PC-9 (cell line): ENCODE data around the gene PRPF8. TPM values are rescaled to one million over a fixed set of nuclear protein-coding genes. Genes with fewer than 3 reads are reported as not detected.
"Not testable (repeated sequence)": the region's sequence is repeated elsewhere in the genome, so short reads cannot be mapped to it uniquely, and the experiment has no call there.

Experiments
- BruUV-seq: library from RNA; stranded (reverse); fragments of 400-500 nt; replicated peaks from 2 replicates; lab custom pipeline; 2021; lab: Mats Ljungman, UMichigan
- CTCF ChIA-PET: fragments of 300-600 bp; sonication (Branson Sonifier 250); formaldehyde crosslinking; loops from one replicate; lab custom pipeline; 2022; ENCODE audit warnings: antibody characterized with exemption; lab: Charles Lee
- POLR2A ChIA-PET: fragments of 300-600 bp; sonication (Branson Sonifier 250); formaldehyde crosslinking; loops from one replicate; lab custom pipeline; 2022; ENCODE audit warnings: antibody characterized with exemption; ENCODE audit not compliant: unreplicated experiment; lab: Charles Lee
- DNase-seq, 2 experiments: peaks; one replicate each; pipeline versions ENCODE4 v3.0.0 to v3.0.0-alpha.2; 2015 to 2022; ENCODE audit warnings: mixed read lengths in 1 of 2
- H2AFZ ChIP-seq: fragments of 200-600 bp; sonication (generic); 2 replicates; pipeline ENCODE4 v1.8.1; 2017; ENCODE audit warnings: antibody characterized with exemption
- H3F3A ChIP-seq: fragments of 200-600 bp; sonication (generic); 2 replicates; pipeline ENCODE4 v1.8.1; 2017; ENCODE audit warnings: antibody characterized with exemption, mild to moderate bottlenecking, low read depth; ENCODE audit not compliant: insufficient read depth
- H3K27ac ChIP-seq: fragments of 200-600 bp; sonication (generic); 2 replicates; pipeline ENCODE4 v1.6.1; 2016; ENCODE audit warnings: mixed run types
- H3K27me3 ChIP-seq: fragments of 200-600 bp; sonication (generic); 2 replicates; pipeline ENCODE4 v1.6.1; 2016; ENCODE audit warnings: low read depth, mixed run types; ENCODE audit not compliant: insufficient read depth
- H3K36me3 ChIP-seq: fragments of 200-600 bp; sonication (generic); 2 replicates; pipeline ENCODE4 v1.6.1; 2016; ENCODE audit warnings: low read depth, mixed run types
- H3K4me1 ChIP-seq: fragments of 200-600 bp; sonication (generic); replicated peaks from 2 replicates; pipeline ENCODE4 v1.6.1; 2016; ENCODE audit warnings: mixed run types; ENCODE audit not compliant: insufficient read depth
- H3K4me2 ChIP-seq: fragments of 200-600 bp; sonication (generic); 2 replicates; pipeline ENCODE4 v1.6.1; 2017; ENCODE audit warnings: mixed run types
- H3K4me3 ChIP-seq: fragments of 200-600 bp; sonication (generic); 2 replicates; pipeline ENCODE4 v1.6.1; 2016; ENCODE audit warnings: mixed run types
- H3K79me2 ChIP-seq: fragments of 200-600 bp; sonication (generic); 2 replicates; pipeline ENCODE4 v1.6.1; 2017; ENCODE audit warnings: low read depth, mixed run types
- H3K9me2 ChIP-seq: fragments of 200-600 bp; sonication (generic); 2 replicates; pipeline ENCODE4 v1.8.1; 2017; ENCODE audit warnings: mild to moderate bottlenecking; ENCODE audit not compliant: insufficient read depth
- H3K9me3 ChIP-seq: fragments of 200-600 bp; sonication (generic); 2 replicates; pipeline ENCODE4 v1.8.1; 2016; ENCODE audit warnings: low read depth; ENCODE audit not compliant: insufficient read depth
- H4K20me1 ChIP-seq: fragments of 200-600 bp; sonication (generic); 2 replicates; pipeline ENCODE4 v1.8.1; 2017; ENCODE audit not compliant: insufficient read depth
- EZH2 ChIP-seq: fragments of 200-600 bp; sonication (generic); IDR thresholded peaks from 2 replicates; pipeline ENCODE4 v1.8.0; 2017; ENCODE audit warnings: antibody characterized with exemption, low read depth
- intact Hi-C: fragments of 100-400 bp; cut with micrococcal nuclease; formaldehyde crosslinking; loops from one replicate; pipeline ENCODE4 v1.10.0; 2022; ENCODE audit not compliant: unreplicated experiment
- total RNA-seq: library from RNA; stranded (reverse); gene quantifications from 2 replicates; pipeline ENCODE4 v1.2.3, GENCODE V29; 2021
- TF ChIP-seq, protein P1 (sequence below): fragments of 200-600 bp; sonication (generic); conservative IDR thresholded peaks from 2 replicates; pipeline ENCODE4 v1.6.1; 2017; ENCODE audit warnings: mixed run types, antibody characterized with exemption, mild to moderate bottlenecking, moderate library complexity

Gene PRPF8
- total RNA-seq, 1 experiment from 2014 or later = 496 TPM

DNA sequence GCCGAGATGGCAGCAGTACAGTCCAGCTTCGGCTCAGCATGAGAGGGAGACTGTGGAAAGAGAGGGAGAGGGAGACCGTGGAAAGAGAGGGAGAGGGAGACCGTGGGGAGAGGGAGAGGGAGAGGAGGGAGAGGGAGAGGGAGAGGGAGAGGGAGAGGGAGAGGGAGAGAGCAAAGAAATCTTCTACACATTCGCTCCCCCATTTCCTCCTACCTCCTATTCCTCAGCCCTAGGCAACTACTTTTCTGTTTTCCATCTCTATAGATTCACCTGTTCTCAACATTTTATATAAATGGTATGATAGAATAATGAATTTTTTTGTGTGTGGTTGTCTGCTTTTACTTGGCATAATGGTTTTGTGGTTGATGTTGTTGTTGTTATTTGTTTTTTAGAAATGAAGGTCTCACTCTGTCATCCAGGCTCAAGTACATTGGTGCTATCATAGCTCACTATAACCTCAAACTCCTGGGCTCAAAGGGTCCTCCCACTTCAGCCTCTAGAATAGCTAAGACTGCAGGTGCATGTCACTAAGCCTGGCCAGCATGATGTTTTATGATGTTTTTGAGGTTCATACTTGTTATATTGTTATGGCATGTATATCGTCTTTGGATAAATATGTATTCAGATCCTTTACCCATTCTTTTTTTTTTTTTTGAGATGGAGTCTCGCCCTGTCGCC is 6.0 kb upstream of the PRPF8 start:
- CTCF ChIA-PET = interaction anchor here (0.5 kb wide), 1 partner anchor 29 kb away, joined by 3 read pairs; no protein-coding TSS in a partner anchor
- Histone ChIP-seq H3K27me3 (no peaks in the 10 kb centered on the region), H3K27ac (no peak overlapping the region), H3F3A (peaks cover 26% of the 10 kb centered on the region), H3K4me2 (no peak overlapping the region), H3K9me2 (no peaks in the 10 kb centered on the region), H4K20me1 (no peaks in the 10 kb centered on the region), H3K9me3 (no peaks in the 10 kb centered on the region), H3K36me3 (no peaks in the 10 kb centered on the region), H3K4me1 (peaks cover 11% of the 10 kb centered on the region), H3K79me2 (no peaks in the 10 kb centered on the region), H3K4me3 (no peak overlapping the region), H2AFZ (no peak overlapping the region)
- DNase-seq = peak in 1 of 2 experiments; percentile 22
- no peak for TF ChIP-seq EZH2
- TF ChIP-seq, protein P1, sequence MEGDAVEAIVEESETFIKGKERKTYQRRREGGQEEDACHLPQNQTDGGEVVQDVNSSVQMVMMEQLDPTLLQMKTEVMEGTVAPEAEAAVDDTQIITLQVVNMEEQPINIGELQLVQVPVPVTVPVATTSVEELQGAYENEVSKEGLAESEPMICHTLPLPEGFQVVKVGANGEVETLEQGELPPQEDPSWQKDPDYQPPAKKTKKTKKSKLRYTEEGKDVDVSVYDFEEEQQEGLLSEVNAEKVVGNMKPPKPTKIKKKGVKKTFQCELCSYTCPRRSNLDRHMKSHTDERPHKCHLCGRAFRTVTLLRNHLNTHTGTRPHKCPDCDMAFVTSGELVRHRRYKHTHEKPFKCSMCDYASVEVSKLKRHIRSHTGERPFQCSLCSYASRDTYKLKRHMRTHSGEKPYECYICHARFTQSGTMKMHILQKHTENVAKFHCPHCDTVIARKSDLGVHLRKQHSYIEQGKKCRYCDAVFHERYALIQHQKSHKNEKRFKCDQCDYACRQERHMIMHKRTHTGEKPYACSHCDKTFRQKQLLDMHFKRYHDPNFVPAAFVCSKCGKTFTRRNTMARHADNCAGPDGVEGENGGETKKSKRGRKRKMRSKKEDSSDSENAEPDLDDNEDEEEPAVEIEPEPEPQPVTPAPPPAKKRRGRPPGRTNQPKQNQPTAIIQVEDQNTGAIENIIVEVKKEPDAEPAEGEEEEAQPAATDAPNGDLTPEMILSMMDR = no peak
- POLR2A ChIA-PET = no interaction called here
- intact Hi-C loops = no loop called here
- BruUV-seq = no TSS peak

- BruUV-seq, CTCF ChIA-PET, H3K4me3 ChIP-seq, intact Hi-C loops, DNase-seq, H3K9me3 ChIP-seq, H3K27me3 ChIP-seq, H3K9me2 ChIP-seq, H2AFZ ChIP-seq, H3K36me3 ChIP-seq, H3K4me2 ChIP-seq, H3K27ac ChIP-seq, H4K20me1 ChIP-seq: not testable (repeated sequence)
- POLR2A ChIA-PET = interaction anchor here (0.7 kb wide), 1 partner anchor 664 kb away, joined by 3 read pairs; no protein-coding TSS in a partner anchor
- Histone ChIP-seq H3F3A (peaks cover 30% of the 10 kb centered on the region), H3K4me1 (peaks cover 22% of the 10 kb centered on the region), H3K79me2 (peaks cover 12% of the 10 kb centered on the region)
These were observed 3.7 kb upstream of the PRPF8 start for GRCh38 chr17:1688405-1688804.

- no peaks in the 10 kb centered on the region for H3K9me3 ChIP-seq
- no peak overlapping the region; the same call in 1 of the 2 replicates for H3K4me3 ChIP-seq
- intact Hi-C loops = no loop called here
- ChIA-PET CTCF (no interaction called here), POLR2A (interaction anchor here (0.7 kb wide), 1 partner anchor 23 kb away, joined by 3 read pairs; no protein-coding TSS in a partner anchor)
- peak overlapping the region; percentile 77 for H3K4me2 ChIP-seq
- no peaks in the 10 kb centered on the region for H3K9me2 ChIP-seq
- peaks cover 33% of the 10 kb centered on the region for H3K79me2 ChIP-seq
- peaks cover 29% of the 10 kb centered on the region for H3K4me1 ChIP-seq
- TF ChIP-seq, protein P1 = no peak
- TF ChIP-seq EZH2 = no peak
- H3F3A ChIP-seq = peaks cover 30% of the 10 kb centered on the region
- H2AFZ ChIP-seq = peak overlapping the region; percentile 48; the same call in 1 of the 2 replicates
- peak; percentile 51 to 69 for DNase-seq
- no TSS peak for BruUV-seq
- peak overlapping the region; percentile 41; the same call in 1 of the 2 replicates for H3K27ac ChIP-seq
- peaks cover 24% of the 10 kb centered on the region for H3K36me3 ChIP-seq
- H3K27me3 ChIP-seq = no peaks in the 10 kb centered on the region
- peaks cover 23% of the 10 kb centered on the region for H4K20me1 ChIP-seq
These were observed 1.4 kb upstream of the PRPF8 start for GRCh38 chr17:1686086-1686485.
